Stimulated activated naive CD8-positive, alpha-beta T cell treated with anti-CD3 and anti-CD28 coated beads, Interleukin-15, amount 100 ng/mL, for 72 hours (primary cell): ENCODE measurements around the gene GALP.
A peak's percentile ranks its signal among the peaks of the same experiment; 100 is the strongest.
"Not testable (repeated sequence)": the region's sequence is repeated elsewhere in the genome, so short reads cannot be mapped to it uniquely, and the experiment has no call there.

Source experiments
- ATAC-seq: fragments of 150-1000 bp; cut with Tn5 transposase; 2 replicates; pipeline ENCODE4 v1.10.0; 2021; ENCODE audit warnings: mild to moderate bottlenecking, moderate library complexity
- DNase-seq, 2 donors: peaks; one replicate each; pipeline ENCODE4 v3.0.0; 2021 to 2022
- H3K27ac Mint-ChIP-seq, 2 donors: one replicate each; pipeline ENCODE4 v1.8.0; 2022; ENCODE audit warnings: mild to moderate bottlenecking in 2 of 2, mixed read lengths in 2 of 2, moderate library complexity in 2 of 2
- H3K27me3 Mint-ChIP-seq: one replicate; pipeline ENCODE4 v1.8.0; 2022; ENCODE audit warnings: mixed read lengths
- H3K4me1 Mint-ChIP-seq: one replicate; pipeline ENCODE4 v1.8.0; 2022; ENCODE audit warnings: mild to moderate bottlenecking, mixed read lengths
- H3K4me3 Mint-ChIP-seq, 2 donors: one replicate each; pipeline ENCODE4 v1.8.0; 2022; ENCODE audit warnings: mild to moderate bottlenecking in 2 of 2, mixed read lengths in 2 of 2, moderate library complexity in 1 of 2
- H3K9me3 Mint-ChIP-seq, 2 donors: one replicate each; pipeline ENCODE4 v1.8.0; 2022; ENCODE audit warnings: mixed read lengths in 2 of 2

Gene GALP

DNA sequence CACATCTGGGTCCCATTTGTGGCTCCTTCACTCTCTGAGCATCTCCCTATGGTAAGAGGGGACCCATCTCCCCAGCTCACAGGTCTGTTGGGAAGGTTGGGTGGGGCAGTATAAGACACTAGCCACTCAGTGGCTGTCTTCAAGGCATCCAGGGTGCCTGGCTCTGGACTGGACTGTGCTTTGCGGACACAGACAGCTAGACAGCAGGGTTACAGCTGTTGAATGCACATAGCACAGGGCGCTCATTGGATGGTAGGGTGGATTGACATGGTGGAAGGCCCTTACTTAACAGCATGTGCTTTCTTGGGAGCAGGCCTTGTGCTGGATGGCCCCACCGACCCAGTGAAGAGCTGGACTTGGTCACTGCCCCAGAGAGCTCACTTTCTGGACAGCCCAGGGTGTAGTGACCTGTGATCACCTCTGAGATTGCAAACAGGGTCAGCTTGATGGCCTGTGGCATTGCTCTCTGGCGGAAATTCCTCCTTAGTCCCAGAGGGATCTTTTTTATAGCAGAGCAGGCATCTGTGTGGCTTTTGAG lies 32.8 kb upstream of the GALP start:
- Mint-ChIP-seq H3K9me3 (no peaks in the 10 kb centered on the region), H3K4me1 (peaks cover 48% of the 10 kb centered on the region), H3K27ac (peak overlapping the region; percentile 80 to 86), H3K4me3 (no peak overlapping the region), H3K27me3 (no peaks in the 10 kb centered on the region)
- DNase-seq: no peak
- ATAC-seq: no peak

DNA sequence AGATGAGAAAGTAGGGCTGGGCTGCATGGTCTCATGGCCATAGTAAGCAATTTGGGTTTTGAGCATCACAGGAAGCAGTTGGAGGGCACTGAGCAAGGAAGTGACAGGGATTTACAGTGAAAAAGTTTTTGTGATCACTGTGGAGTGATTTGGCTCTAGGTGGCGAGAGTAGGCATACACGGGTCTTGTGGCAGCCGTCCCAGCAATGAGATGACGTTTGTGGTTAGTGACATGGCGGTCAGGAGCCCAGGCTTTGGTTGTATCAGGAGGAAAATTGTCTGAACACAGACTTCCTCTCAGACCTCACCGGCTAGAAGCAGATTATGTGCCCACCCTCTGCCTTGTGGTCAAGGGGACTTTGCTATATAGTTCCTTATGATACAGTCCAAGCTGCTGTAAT lies 31.4 kb upstream of the GALP start:
- ATAC-seq: no peak
- Mint-ChIP-seq H3K4me1 (peaks cover 46% of the 10 kb centered on the region), H3K27ac (peak overlapping the region in 1 of 2 donors; percentile 23), H3K4me3 (no peak overlapping the region), H3K27me3 (no peaks in the 10 kb centered on the region), H3K9me3 (no peaks in the 10 kb centered on the region)
- no peak for DNase-seq

DNA sequence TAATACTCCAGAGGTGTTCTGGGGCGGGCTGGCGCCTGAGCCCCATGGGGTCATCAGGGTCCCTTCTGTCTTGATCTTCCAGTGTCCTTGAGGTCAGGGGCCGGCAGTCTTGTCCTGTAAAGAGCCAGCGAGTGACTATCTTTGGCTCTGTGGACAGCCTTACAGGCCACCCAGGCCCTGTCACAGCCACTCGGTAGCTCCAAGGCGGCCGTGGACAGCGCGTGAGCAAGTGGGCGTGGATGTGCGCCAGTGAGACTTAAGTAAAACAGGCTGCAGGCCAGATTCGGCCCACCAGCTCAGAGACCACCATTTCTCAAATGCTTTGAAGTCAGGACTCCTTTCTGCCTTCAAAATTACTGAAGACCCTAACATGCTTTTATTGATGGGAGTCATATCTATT lies 31.0 kb upstream of the GALP start:
- Mint-ChIP-seq H3K27me3 (no peaks in the 10 kb centered on the region), H3K4me3 (no peak overlapping the region), H3K27ac (no peak overlapping the region), H3K9me3 (no peaks in the 10 kb centered on the region), H3K4me1 (peaks cover 41% of the 10 kb centered on the region)
- no peak for ATAC-seq
- no peak for DNase-seq

DNA sequence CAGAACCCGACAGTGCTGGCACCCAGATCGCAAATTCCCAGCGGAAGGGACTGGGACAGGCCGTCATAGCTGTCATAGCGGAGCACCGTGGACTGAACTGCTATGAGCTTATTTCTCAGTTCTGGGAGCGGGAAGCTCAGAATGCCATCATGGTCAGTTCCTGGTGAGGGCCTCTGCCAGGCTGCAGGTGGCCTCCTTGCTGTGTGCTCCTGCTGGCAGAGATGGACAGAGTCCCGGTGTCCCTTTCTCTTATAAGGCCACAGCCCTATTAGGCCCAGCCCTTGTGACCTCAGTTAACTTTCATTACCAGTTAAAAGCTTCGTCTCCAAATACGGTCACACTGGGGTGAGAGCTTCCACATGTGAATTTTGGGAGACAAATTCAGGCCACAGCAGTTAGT lies 30.1 kb upstream of the GALP start:
- Mint-ChIP-seq H3K27me3 (no peaks in the 10 kb centered on the region), H3K4me1 (peaks cover 33% of the 10 kb centered on the region), H3K9me3 (no peaks in the 10 kb centered on the region), H3K4me3 (no peak overlapping the region), H3K27ac (no peak overlapping the region)
- DNase-seq: no peak
- no peak for ATAC-seq

DNA sequence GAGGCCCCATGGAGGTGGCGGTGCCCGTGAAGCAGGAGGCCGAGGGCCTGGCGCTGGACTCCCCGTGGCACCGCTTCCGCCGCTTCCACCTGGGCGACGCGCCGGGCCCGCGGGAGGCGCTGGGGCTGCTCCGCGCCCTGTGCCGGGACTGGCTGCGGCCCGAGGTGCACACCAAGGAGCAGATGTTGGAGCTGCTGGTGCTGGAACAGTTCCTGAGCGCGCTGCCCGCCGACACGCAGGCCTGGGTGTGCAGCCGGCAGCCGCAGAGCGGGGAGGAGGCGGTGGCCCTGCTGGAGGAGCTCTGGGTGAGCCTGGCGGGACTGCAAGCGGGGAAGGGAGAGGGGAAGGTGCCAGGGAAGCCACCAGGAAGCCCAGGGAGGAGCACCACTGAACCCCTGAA lies 28.9 kb upstream of the GALP start:
- Mint-ChIP-seq H3K27ac (no peak overlapping the region), H3K4me3 (no peak overlapping the region), H3K4me1 (peaks cover 31% of the 10 kb centered on the region), H3K9me3 (no peaks in the 10 kb centered on the region), H3K27me3 (no peaks in the 10 kb centered on the region)
- ATAC-seq (peak; percentile 48), DNase-seq (no peak)

DNA sequence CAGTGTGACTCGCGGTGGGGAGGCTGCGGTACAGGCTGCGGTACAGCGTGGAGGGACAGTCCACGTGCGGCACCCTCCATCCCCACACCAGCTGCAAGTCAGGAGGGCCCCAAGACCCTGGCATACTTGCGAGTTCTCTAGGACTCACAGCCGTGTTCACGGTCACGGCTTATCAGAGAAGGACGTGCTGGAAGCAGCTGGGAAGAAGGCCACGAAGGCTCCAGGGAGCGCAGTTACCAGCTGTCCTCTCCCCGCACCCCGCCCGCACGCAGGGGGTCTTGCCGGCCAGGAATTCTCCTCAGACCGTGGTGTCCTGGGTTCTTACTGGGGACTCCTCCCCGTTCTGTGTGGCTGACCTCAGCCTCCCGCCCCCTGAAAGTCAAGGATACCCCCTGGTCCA lies 28.5 kb upstream of the GALP start:
- H3K27ac Mint-ChIP-seq: no peak overlapping the region
- ATAC-seq: peak; percentile 33
- peaks cover 27% of the 10 kb centered on the region for H3K4me1 Mint-ChIP-seq
- no peak for DNase-seq
- no peaks in the 10 kb centered on the region for H3K27me3 Mint-ChIP-seq
- no peak overlapping the region for H3K4me3 Mint-ChIP-seq
- H3K9me3 Mint-ChIP-seq: no peaks in the 10 kb centered on the region

DNA sequence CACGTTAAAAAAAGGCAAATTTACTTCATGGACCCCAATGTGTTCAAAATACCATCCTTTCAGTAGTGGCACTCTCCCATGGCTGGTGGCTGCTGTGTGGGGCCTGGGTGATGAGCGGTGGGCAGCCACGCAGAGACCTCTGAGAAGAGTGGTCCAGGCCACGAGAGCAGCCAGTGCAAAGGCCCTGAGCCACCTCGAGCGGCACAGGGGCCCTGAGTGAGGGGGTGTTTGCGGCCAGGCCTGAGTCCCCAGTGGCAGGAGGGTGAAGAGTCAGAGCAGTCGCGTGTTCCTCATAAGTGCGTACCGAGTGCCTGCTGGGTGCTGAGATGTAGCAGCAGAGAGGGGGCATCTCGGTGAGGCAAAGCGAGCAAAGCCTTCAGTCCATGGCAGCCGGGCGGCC lies 27.7 kb upstream of the GALP start:
- H3K4me1 Mint-ChIP-seq: peaks cover 26% of the 10 kb centered on the region
- H3K9me3 Mint-ChIP-seq: no peaks in the 10 kb centered on the region
- no peaks in the 10 kb centered on the region for H3K27me3 Mint-ChIP-seq
- H3K4me3 Mint-ChIP-seq: no peak overlapping the region
- no peak overlapping the region for H3K27ac Mint-ChIP-seq
- ATAC-seq (no peak), DNase-seq (no peak)

DNA sequence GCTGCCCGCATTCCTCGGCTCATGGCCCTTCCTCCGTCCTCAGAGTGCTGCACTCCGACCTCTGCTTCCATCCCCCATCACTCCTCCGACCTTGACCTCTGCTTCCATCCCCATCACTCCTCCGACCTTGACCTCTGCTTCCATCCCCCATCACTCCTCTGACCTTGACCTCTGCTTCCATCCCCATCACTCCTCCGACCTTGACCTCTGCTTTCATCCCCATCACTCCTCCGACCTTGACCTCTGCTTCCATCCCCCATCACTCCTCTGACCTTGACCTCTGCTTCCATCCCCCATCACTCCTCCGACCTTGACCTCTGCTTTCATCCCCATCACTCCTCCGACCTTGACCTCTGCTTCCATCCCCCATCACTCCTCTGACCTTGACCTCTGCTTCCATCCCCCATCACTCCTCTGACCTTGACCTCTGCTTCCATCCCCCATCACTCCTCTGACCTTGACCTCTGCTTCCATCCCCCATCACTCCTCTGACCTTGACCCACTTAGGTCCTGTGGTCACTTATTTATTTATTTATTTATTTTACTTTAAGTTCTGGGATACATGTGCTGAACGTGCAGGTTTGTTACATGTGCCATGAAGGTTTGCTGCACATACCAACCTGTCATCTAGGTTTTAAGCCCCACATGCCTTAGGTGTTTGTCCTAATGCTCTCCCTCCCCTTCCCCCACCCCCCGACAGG lies 26.7 kb upstream of the GALP start:
- H3K27ac Mint-ChIP-seq: not testable (repeated sequence)

DNA sequence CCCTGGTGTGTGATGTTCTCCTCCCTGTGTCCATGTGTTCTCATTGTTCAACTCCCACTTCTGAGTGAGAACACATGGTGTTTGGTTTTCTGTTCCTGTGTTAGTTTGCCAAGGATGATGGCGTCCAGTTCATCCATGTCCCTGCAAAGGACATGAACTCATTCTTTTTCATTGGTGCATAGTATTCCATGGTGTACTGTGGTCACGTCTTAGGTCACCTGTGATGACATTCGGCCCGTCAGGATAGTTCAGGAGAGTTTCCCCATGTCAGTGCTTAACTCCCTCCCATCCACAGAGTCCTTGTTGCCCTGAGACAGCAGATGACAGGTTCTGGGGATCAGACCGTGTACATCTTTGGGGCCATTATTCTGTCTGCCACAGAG lies 26.2 kb upstream of the GALP start:
- peaks cover 19% of the 10 kb centered on the region for H3K4me1 Mint-ChIP-seq
- no peak overlapping the region for H3K4me3 Mint-ChIP-seq
- no peak overlapping the region for H3K27ac Mint-ChIP-seq
- no peaks in the 10 kb centered on the region for H3K9me3 Mint-ChIP-seq
- no peak for ATAC-seq
- no peak for DNase-seq
- no peaks in the 10 kb centered on the region for H3K27me3 Mint-ChIP-seq

More for the DNA sequence above, 26.7 kb upstream of the GALP start:
- peaks cover 25% of the 10 kb centered on the region for H3K4me1 Mint-ChIP-seq
- not testable (repeated sequence) for ATAC-seq, DNase-seq, H3K27me3 Mint-ChIP-seq, H3K9me3 Mint-ChIP-seq, H3K4me3 Mint-ChIP-seq

DNA sequence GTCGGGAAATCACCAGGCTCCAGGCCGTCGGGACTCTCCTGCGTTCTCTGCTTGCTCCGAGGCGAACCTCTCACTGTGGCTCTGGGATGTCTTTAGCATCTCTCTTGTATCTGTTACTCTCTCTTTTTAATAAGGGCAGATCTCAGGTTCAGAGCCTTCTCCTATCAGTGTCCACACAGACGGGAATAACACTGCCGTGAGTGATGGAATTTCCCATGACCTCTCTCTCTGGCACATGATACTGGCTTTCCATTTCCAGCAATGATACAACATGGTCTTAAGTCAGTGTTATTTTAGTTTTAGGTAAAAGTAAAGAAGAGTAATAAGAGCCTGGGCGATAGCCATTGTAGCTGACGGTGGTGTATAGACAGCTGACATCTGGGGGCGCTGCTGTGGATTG lies 25.4 kb upstream of the GALP start:
- Mint-ChIP-seq H3K9me3 (no peaks in the 10 kb centered on the region), H3K27ac (no peak overlapping the region), H3K27me3 (no peaks in the 10 kb centered on the region), H3K4me1 (peaks cover 16% of the 10 kb centered on the region), H3K4me3 (no peak overlapping the region)
- DNase-seq (no peak), ATAC-seq (no peak)

DNA sequence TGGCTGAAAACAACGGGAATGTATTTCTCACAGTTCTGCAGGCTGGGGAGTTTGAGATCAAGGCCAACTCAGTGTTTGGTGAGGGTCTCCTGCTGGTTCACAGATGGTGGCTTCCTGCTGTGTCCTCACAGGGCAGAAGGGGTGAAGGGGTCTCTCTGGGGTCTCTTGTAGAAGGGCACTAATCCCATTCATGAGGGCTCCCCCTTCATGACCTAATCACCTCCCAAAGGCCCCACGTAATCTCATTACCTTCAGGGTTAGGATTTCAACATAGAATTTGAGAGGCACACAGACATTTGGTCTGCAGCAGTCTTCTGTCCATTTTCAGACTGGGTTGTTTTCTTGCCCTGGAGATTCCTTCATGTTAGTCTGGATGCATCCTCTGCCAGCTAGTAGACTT lies 23.2 kb upstream of the GALP start:
- no peak for ATAC-seq

DNA sequence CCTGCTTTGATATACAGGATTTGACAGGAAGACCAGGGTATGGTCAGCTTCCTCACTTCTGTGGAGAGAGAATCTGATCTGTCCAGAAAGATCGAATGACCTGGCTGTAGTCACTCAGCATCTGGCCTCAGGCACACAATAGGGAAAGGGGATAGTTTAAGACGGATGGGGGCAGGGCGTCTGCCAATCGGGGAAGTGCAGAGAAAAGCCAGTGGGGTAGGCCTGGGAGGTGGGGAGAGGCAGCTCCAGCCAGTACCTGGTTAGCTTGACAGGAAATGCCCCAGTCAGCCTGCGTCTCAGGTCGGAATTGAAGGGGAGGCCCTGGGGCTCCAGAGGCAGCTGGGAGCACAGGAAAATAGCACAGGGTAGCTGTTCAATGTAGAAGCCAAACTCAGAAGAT lies 22.3 kb upstream of the GALP start:
- Mint-ChIP-seq H3K27me3 (no peaks in the 10 kb centered on the region), H3K9me3 (no peaks in the 10 kb centered on the region), H3K4me3 (no peak overlapping the region), H3K4me1 (peaks cover 16% of the 10 kb centered on the region), H3K27ac (peak overlapping the region; percentile 68 to 91)
- DNase-seq (no peak), ATAC-seq (no peak)

More for the DNA sequence above, 23.2 kb upstream of the GALP start:
- no peak overlapping the region for H3K27ac Mint-ChIP-seq
- no peaks in the 10 kb centered on the region for H3K9me3 Mint-ChIP-seq
- no peak for DNase-seq
- peaks cover 16% of the 10 kb centered on the region for H3K4me1 Mint-ChIP-seq
- no peak overlapping the region for H3K4me3 Mint-ChIP-seq
- no peaks in the 10 kb centered on the region for H3K27me3 Mint-ChIP-seq

DNA sequence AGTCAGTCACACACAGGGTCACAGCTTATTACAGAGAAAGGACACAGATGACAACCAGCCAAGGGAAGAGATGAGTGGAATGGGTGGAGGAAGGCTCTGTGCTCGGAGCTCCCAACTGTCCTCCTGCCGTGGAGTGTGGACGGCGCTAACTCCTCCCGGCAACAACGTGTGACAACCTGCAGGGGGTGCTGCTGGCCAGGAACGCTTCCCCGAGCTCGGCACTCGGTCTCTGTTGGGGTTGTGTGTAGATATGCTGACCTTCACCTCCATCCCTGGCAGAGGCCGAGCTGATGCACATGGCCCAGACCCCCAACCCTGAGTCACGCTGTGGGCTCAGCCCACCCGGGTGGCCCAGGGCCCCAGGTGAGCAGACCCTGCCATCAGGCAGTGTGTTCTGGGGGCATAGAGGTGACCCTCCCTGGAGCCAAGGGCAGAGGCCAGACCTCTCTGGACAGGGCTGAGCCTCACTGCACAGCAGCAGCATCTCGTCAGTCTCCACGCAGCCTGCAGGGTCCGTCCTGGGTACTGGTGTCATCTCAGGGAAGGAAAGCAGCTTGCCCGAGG lies 20.6 kb upstream of the GALP start:
- no peak for ATAC-seq
- no peaks in the 10 kb centered on the region for H3K9me3 Mint-ChIP-seq
- no peak overlapping the region for H3K4me3 Mint-ChIP-seq
- peaks cover 16% of the 10 kb centered on the region for H3K4me1 Mint-ChIP-seq
- H3K27me3 Mint-ChIP-seq: no peaks in the 10 kb centered on the region
- no peak for DNase-seq
- H3K27ac Mint-ChIP-seq: no peak overlapping the region

DNA sequence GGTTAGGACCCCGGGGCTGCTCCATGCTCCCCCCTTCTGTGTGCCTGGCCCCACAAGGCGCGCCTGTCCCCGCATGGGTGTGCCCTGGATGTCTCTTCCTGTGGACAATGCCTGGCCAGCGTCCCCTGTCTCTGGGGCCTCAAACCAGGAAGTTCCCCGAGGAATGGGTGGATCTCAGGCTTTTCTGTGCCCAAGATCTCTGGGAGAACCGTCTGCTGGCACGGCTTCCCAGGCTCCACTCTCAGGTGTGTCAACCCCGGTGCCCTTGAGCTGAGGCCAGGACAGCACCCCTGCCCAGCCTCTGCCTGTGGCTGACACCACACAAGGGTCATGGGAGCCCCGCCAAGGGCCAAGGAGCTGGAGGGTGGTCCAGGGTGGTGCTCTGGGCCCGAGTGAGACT lies 19.0 kb upstream of the GALP start:
- H3K27ac Mint-ChIP-seq: no peak overlapping the region
- no peaks in the 10 kb centered on the region for H3K9me3 Mint-ChIP-seq

DNA sequence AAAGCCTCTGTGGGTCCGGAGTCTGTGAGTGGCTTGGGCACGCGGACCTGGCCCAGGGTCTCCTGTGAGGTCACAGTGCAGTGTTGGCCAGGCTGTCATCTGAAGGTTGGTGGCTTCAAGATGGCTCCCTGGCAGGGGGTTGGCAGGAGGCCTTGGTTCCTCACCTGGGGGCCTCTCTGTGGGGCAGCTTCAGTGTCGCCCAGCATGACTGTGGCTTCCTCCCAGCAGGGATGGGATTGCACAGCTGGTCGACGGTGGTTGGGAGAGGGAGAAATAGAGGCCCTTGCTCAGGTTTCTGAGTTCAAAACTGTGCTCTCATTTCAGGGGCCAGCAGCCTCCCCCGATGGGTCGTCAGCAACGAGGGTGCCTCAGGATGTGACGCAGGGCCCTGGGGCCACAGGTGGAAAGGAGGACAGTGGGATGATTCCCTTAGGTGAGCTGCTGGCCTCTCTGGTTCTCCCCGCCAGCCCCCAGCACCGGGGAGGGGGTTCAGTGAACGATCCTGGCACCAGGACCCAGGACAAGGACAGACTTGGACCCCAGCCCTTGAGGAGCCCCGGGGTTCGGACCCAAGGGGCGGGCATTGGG lies 17.5 kb upstream of the GALP start:
- Mint-ChIP-seq H3K4me1 (peaks cover 14% of the 10 kb centered on the region), H3K27ac (peak overlapping the region in 1 of 2 donors; percentile 24), H3K9me3 (no peaks in the 10 kb centered on the region), H3K4me3 (no peak overlapping the region), H3K27me3 (no peaks in the 10 kb centered on the region)
- ATAC-seq (no peak), DNase-seq (no peak)

More for the DNA sequence above, 19.0 kb upstream of the GALP start:
- Mint-ChIP-seq H3K4me3 (no peak overlapping the region), H3K4me1 (peaks cover 16% of the 10 kb centered on the region), H3K27me3 (no peaks in the 10 kb centered on the region)
- DNase-seq (no peak), ATAC-seq (no peak)

DNA sequence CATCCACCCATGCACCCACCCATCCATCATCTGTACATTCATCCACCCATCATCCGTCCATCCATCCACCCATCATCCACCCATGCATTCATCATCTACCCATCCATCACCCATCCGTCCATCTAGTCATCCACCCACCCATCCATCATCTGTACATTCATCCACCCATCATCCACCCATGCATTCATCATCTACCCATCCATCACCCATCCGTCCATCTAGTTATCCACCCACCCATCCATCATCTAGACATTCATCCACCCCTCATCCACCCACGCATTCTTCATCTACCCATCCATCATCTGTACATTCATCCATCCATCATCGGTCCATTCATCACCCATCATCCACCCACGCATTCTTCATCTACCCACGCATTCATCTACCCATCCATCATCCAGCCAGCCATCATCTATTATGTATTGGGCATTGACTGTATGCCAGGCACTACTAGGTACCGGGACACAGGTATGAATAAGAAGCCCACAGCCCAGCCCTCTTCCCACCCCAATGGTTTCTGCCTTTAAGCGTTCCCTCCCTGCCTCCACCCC lies 16.7 kb upstream of the GALP start:
- H3K9me3 Mint-ChIP-seq: no peaks in the 10 kb centered on the region
- H3K4me1 Mint-ChIP-seq: peaks cover 10% of the 10 kb centered on the region
- H3K27me3 Mint-ChIP-seq: peaks cover 2% of the 10 kb centered on the region
- peak overlapping the region in 1 of 2 donors; percentile 33 for H3K27ac Mint-ChIP-seq
- no peak for DNase-seq
- ATAC-seq: no peak
- H3K4me3 Mint-ChIP-seq: no peak overlapping the region
